Measurements from ENCODE around the gene GPR161. TPM values are rescaled to one million over a fixed set of nuclear protein-coding genes. Genes with fewer than 3 reads are reported as not detected.

Gene GPR161
- total and polyA plus RNA-seq, 9 of the 15 experiments (the other 6 are each of a cell fraction or from before 2014, with no cell fraction given), result 0.15 to 2.4 (median 0.76) TPM

DNA sequence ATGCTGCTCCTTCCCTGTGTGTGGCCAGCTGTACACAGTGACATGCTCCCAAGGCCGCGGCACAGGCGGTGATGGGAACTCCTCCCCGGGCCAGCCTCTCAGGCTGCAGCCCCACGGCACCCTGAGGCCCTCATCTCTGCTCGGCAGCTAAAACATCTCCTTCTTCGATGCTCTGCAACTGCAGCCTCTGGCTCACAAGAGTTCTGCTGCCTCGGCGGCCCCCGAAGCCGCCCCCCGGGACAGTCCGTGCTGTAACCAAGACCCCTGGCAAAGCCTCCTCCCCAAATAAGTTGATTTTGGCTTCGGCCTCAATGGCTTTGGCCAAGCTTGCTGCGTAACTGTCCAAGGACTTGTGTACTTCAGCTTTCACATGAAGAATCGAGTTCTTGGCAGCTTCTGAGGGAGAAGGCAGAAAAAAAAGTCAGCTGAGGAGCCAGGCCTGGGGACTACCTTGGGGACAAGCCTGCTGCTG, 51.3 kb downstream of the GPR161 start:
- intact Hi-C loops (cut with micrococcal nuclease), result loop anchor here (2.0 to 10.0 kb wide), 3 partner anchors 237 to 481 kb away; no protein-coding TSS in a partner anchor

More for the DNA sequence above, 51.3 kb downstream of the GPR161 start:
- H4K20me1 ChIP-seq (replicated peaks; ENCODE audit: control insufficient read depth, insufficient read depth, low read length), result no peaks in the 10 kb centered on the region
- H2AFZ ChIP-seq (ENCODE audit: low read depth, low read length), result no peak overlapping the region
- no peak for TF ChIP-seq BRCA1 (IDR thresholded peaks at IDR 0.05)
- TF ChIP-seq BRCA1 (CRISPR knock-in tag; IDR thresholded peaks at IDR 0.05), result peak; percentile 85; the same call in 1 of the 2 replicates
- no peak for TF ChIP-seq WHSC1 (IDR thresholded peaks at IDR 0.05; ENCODE audit: low read length)
- TF ChIP-seq, protein P1, sequence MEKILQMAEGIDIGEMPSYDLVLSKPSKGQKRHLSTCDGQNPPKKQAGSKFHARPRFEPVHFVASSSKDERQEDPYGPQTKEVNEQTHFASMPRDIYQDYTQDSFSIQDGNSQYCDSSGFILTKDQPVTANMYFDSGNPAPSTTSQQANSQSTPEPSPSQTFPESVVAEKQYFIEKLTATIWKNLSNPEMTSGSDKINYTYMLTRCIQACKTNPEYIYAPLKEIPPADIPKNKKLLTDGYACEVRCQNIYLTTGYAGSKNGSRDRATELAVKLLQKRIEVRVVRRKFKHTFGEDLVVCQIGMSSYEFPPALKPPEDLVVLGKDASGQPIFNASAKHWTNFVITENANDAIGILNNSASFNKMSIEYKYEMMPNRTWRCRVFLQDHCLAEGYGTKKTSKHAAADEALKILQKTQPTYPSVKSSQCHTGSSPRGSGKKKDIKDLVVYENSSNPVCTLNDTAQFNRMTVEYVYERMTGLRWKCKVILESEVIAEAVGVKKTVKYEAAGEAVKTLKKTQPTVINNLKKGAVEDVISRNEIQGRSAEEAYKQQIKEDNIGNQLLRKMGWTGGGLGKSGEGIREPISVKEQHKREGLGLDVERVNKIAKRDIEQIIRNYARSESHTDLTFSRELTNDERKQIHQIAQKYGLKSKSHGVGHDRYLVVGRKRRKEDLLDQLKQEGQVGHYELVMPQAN (IDR thresholded peaks at IDR 0.05; ENCODE audit: borderline replicate concordance), result no peak
- H3K9ac ChIP-seq (ENCODE audit: insufficient read depth in 1 of 2, low read depth in 2 of 2, low read length in 2 of 2), result peak overlapping the region in 1 of 2 experiments; percentile 29; a peak in 1 of 4 replicates
- peaks cover 8 to 14% of the 10 kb centered on the region in 2 experiments; a peak in 4 of 5 replicates for H3K4me1 ChIP-seq (replicated peaks in 1 of 2; ENCODE audit: control insufficient read depth in 2 of 2, insufficient read depth in 2 of 2, low read length in 2 of 2)
- in situ Hi-C loops (cut with MboI), result no loop called here
- H3K27ac ChIP-seq (ENCODE audit: extremely low read depth, low read depth, low read length), result no peak overlapping the region
- ChIA-PET CTCF (ENCODE audit: low intra/inter-chr PET ratio) (interaction anchor here (0.6 to 1.9 kb wide), 4 partner anchors 60 to 496 kb away, joined by 3 to 7 read pairs (median 4); no protein-coding TSS in a partner anchor), POLR2A (interaction anchor here (0.6 to 1.2 kb wide), 5 partner anchors 8 to 18 kb away, joined by 3 to 5 read pairs (median 3); no protein-coding TSS in a partner anchor)
- peaks cover 5% of the 10 kb centered on the region; the same call in 1 of the 3 replicates for H3K36me3 ChIP-seq (ENCODE audit: control insufficient read depth, insufficient read depth, low read length)
- no peak overlapping the region for H3K4me2 ChIP-seq (ENCODE audit: insufficient read depth, low read length)
- H3K27me3 ChIP-seq (ENCODE audit: control insufficient read depth in 2 of 2, insufficient read depth in 2 of 2, low read length in 2 of 2), result 0 out of 5 replicates have a peak, but pooled peaks cover 0 to 4% of the 10 kb centered on the region in 2 experiments
- no peak overlapping the region for H3K4me3 ChIP-seq
- no peaks in the 10 kb centered on the region for H3K9me1 ChIP-seq (ENCODE audit: control insufficient read depth, insufficient read depth, low read length)
- no peaks in the 10 kb centered on the region for H3K9me3 ChIP-seq (replicated peaks; ENCODE audit: control insufficient read depth, insufficient read depth, low read depth, low read length)
- peak in 1 of 4 experiments; percentile 19 for DNase-seq (ENCODE audit: extremely low read depth in 1 of 4, low spot score in 3 of 4)
- ATAC-seq, result no peak
- FAIRE-seq, result no peak
- no peaks in the 10 kb centered on the region for H3K79me2 ChIP-seq (ENCODE audit: control insufficient read depth, insufficient read depth, low read length)
- WGBS (ENCODE audit: insufficient coverage, low coverage, missing lambda C conversion rate), result 78% methylated on average over 16 of the region's 16 CpGs
- no TSS peak for BruUV-seq (replicated peaks)

Measured in K562 (cell line).